Loucy (cell line): ENCODE data around the gene ART4.

Experiments
- EZH2phosphoT487 ChIP-seq: fragments of 200-600 bp; IDR thresholded peaks from 2 replicates; pipeline ENCODE4 v1.6.1; 2018; ENCODE audit warnings: antibody characterized with exemption, mild to moderate bottlenecking, moderate library complexity, borderline replicate concordance
- TF ChIP-seq, protein P1 (sequence below): fragments of 200-600 bp; sonication (generic); conservative IDR thresholded peaks from 2 replicates; pipeline ENCODE4 v1.5.1; 2014; ENCODE audit warnings: mild to moderate bottlenecking, antibody characterized with exemption, low read length

GRCh38 chr12:14884458-14884878 lies 41.1 kb upstream of the ART4 start:
- TF ChIP-seq, protein P1, sequence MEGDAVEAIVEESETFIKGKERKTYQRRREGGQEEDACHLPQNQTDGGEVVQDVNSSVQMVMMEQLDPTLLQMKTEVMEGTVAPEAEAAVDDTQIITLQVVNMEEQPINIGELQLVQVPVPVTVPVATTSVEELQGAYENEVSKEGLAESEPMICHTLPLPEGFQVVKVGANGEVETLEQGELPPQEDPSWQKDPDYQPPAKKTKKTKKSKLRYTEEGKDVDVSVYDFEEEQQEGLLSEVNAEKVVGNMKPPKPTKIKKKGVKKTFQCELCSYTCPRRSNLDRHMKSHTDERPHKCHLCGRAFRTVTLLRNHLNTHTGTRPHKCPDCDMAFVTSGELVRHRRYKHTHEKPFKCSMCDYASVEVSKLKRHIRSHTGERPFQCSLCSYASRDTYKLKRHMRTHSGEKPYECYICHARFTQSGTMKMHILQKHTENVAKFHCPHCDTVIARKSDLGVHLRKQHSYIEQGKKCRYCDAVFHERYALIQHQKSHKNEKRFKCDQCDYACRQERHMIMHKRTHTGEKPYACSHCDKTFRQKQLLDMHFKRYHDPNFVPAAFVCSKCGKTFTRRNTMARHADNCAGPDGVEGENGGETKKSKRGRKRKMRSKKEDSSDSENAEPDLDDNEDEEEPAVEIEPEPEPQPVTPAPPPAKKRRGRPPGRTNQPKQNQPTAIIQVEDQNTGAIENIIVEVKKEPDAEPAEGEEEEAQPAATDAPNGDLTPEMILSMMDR = no peak
- TF ChIP-seq EZH2phosphoT487 = no peak
